A549 (cell line): Measurements from ENCODE around the gene RABGAP1. TPM values are rescaled to one million over a fixed set of nuclear protein-coding genes. Genes with fewer than 3 reads are reported as not detected.
A peak's percentile ranks its signal among the peaks of the same experiment; 100 is the strongest.

Experiments
- ATAC-seq, 2 experiments: fragments of 200-7000 bp in 1 of 2; fragments of >200 bp in 1 of 2; cut with Nextera tagmentation in 1 of 2; cut with Tn5 transposase in 1 of 2; 3 replicates each; pipeline versions ENCODE4 v1.8.0 to v1.9.1; 2018 to 2020; ENCODE audit warnings: mild to moderate bottlenecking in 1 of 2, moderate library complexity in 1 of 2
- CTCF ChIA-PET: fragments of 300-600 bp; sonication (Branson Sonifier 250); formaldehyde crosslinking; extraction: SDS; loops from one replicate; lab custom pipeline; 2021; ENCODE audit warnings: antibody characterized with exemption, inconsistent platforms; lab: Yijun Ruan, JAX
- POLR2A ChIA-PET: fragments of 350-600 bp; formaldehyde crosslinking; extraction: SDS; loops from one replicate; lab custom pipeline; 2021; ENCODE audit warnings: antibody characterized with exemption, inconsistent platforms; lab: Yijun Ruan, JAX
- DNase-seq, 2 experiments: peaks; one replicate each; pipeline versions ENCODE4 v3.0.0 to v3.0.0-alpha.2; 2011 to 2016; ENCODE audit warnings: low read depth in 1 of 2, low spot score in 1 of 2
- FAIRE-seq: peaks from 2 replicates; lab custom pipeline; 2011; peaks lifted over from hg19 to GRCh38; lab: Jason Lieb, UNC
- H3K27ac ChIP-seq, 2 experiments: fragments of >200 bp; sonication (Bioruptor Twin); formaldehyde crosslinking; 3 replicates each; pipeline ENCODE4 v1.5.1; 2016 to 2017
- H3K4me1 ChIP-seq: fragments of >200 bp; sonication (Bioruptor Twin); formaldehyde crosslinking; 3 replicates; pipeline ENCODE4 v1.6.1; 2016
- H3K4me2 ChIP-seq: fragments of >200 bp; sonication (Bioruptor Twin); formaldehyde crosslinking; 3 replicates; pipeline ENCODE4 v1.6.1; 2016
- H3K4me3 ChIP-seq: fragments of >200 bp; sonication (Bioruptor Twin); formaldehyde crosslinking; 3 replicates; pipeline ENCODE4 v1.5.1; 2016
- H3K9me3 ChIP-seq: fragments of >200 bp; sonication (Bioruptor Twin); formaldehyde crosslinking; 3 replicates; pipeline ENCODE4 v1.6.1; 2016
- ATOH8 ChIP-seq: fragments of 250-450 bp; sonication (Bioruptor Pico); IDR thresholded peaks from 2 replicates; pipeline ENCODE4 v1.5.0; 2020; ENCODE audit warnings: low read depth, mild to moderate bottlenecking, moderate library complexity
- CBX8 ChIP-seq: fragments of 200-600 bp; sonication (generic); IDR thresholded peaks from 2 replicates; pipeline ENCODE4 v1.6.1; 2016
- CHD4 ChIP-seq: fragments of 200-600 bp; sonication (generic); IDR thresholded peaks from 2 replicates; pipeline ENCODE4 v1.6.1; 2016; ENCODE audit warnings: antibody characterized with exemption, mild to moderate bottlenecking, borderline replicate concordance
- CTCF ChIP-seq: fragments of >200 bp; sonication (Bioruptor Twin); formaldehyde crosslinking; IDR thresholded peaks from 3 replicates; pipeline ENCODE4 v1.5.1; 2016
- E2F6 ChIP-seq: IDR thresholded peaks from 2 replicates; pipeline ENCODE4 v1.6.1; 2012; ENCODE audit warnings: low read depth, borderline replicate concordance
- ESRRA ChIP-seq: fragments of 150-350 bp; IDR thresholded peaks from 2 replicates; pipeline ENCODE4 v1.6.1; 2014; ENCODE audit warnings: mild to moderate bottlenecking, low read length, borderline replicate concordance
- FOSL2 ChIP-seq, 2 experiments: fragments of 450-650 bp in 1 of 2; fragments of >200 bp in 1 of 2; sonication (Bioruptor Twin) in 1 of 2; formaldehyde crosslinking; IDR thresholded peaks; 2 replicates each; pipeline versions ENCODE4 v1.5.0 to v1.6.1; 2016 to 2020; ENCODE audit warnings: mild to moderate bottlenecking in 1 of 2, moderate library complexity in 1 of 2
- FOXS1 ChIP-seq: fragments of 250-450 bp; sonication (Bioruptor Pico); IDR thresholded peaks from 2 replicates; pipeline ENCODE4 v1.5.0; 2020; ENCODE audit warnings: mild to moderate bottlenecking, moderate library complexity
- HES2 ChIP-seq: fragments of >200 bp; sonication (Bioruptor Twin); formaldehyde crosslinking; IDR thresholded peaks from 2 replicates; pipeline ENCODE4 v1.6.1; 2016
- HOXB13 ChIP-seq: fragments of 250-450 bp; sonication (Bioruptor Pico); IDR thresholded peaks from 2 replicates; pipeline ENCODE4 v1.5.0; 2020; ENCODE audit warnings: low read depth, mild to moderate bottlenecking, moderate library complexity
- HOXB5 ChIP-seq: fragments of 250-450 bp; sonication (Bioruptor Pico); IDR thresholded peaks from 2 replicates; pipeline ENCODE4 v1.5.0; 2020; ENCODE audit warnings: mild to moderate bottlenecking, moderate library complexity
- MAFK ChIP-seq: fragments of 450-650 bp; IDR thresholded peaks from 2 replicates; pipeline ENCODE4 v1.6.1; 2014; ENCODE audit not compliant: partially characterized antibody
- MAZ ChIP-seq: fragments of 150-350 bp; IDR thresholded peaks from 2 replicates; pipeline ENCODE4 v1.6.1; 2014; ENCODE audit warnings: antibody characterized with exemption, low read depth, low read length, borderline replicate concordance
- NFE2L2 ChIP-seq: fragments of 150-350 bp; conservative IDR thresholded peaks from 2 replicates; pipeline ENCODE4 v1.6.1; 2014; ENCODE audit warnings: low read length
- NPAS2 ChIP-seq: fragments of 250-450 bp; sonication (Bioruptor Pico); IDR thresholded peaks from 2 replicates; pipeline ENCODE4 v1.8.0; 2022; ENCODE audit warnings: mild to moderate bottlenecking, moderate library complexity, borderline replicate concordance
- NR3C1 ChIP-seq: fragments of >200 bp; sonication (Bioruptor Twin); formaldehyde crosslinking; IDR thresholded peaks from 3 replicates; pipeline ENCODE4 v1.6.1; 2017
- PBX3 ChIP-seq: IDR thresholded peaks from 2 replicates; pipeline ENCODE4 v1.6.1; 2012
- WGBS: methylation state at CpG from one replicate; pipeline ENCODE4 v1.1.6; 2017; ENCODE audit errors: missing lambda C conversion rate; 5-methylcytosine and 5-hydroxymethylcytosine counted together
- polyA plus RNA-seq, 4 experiments: library from polyadenylated mRNA; depleted of rRNA in 3 of 4; stranded (reverse); fragments of >200 nt; fragmentation: RNase III in 1 of 4; extraction: RNeasy Plus Mini Kit Qiagen cat#74134 plus additional on column Dnase treatment in 1 of 4; gene quantifications; 2 replicates in 3 of 4; 3 replicates in 1 of 4; pipeline ENCODE4 v1.2.3, GENCODE V29; 2011 to 2017

RABGAP1 gene
- polyA plus RNA-seq, 2 of the 4 experiments (the other 2 are of a cell fraction): 17.5 to 39.9 TPM

- DNase-seq (no peak), ATAC-seq (peak in 1 of 2 experiments; percentile 23; a peak in 1 of 6 replicates), FAIRE-seq (no peak)
- WGBS: 57% methylated on average over 2 of the region's 2 CpGs
- H3K9me3 ChIP-seq: no peaks in the 10 kb centered on the region
- H3K27ac ChIP-seq: no peak overlapping the region
- ChIA-PET POLR2A (no interaction called here), CTCF (interaction anchor here (1.1 to 6.7 kb wide), 6 partner anchors 8 to 263 kb away, joined by 3 to 54 read pairs (median 28); partner anchors contain the start of gene CRB2)
- no peaks in the 10 kb centered on the region for H3K4me1 ChIP-seq
- H3K4me2 ChIP-seq: no peak overlapping the region
- H3K4me3 ChIP-seq: no peak overlapping the region
- TF ChIP-seq NR3C1 (no peak), CTCF (peak; percentile 34)
These were observed 150.6 kb downstream of the RABGAP1 start for GRCh38 chr9:123091459-123091858.

GRCh38 chr9:123093141-123093540 is 152.3 kb downstream of the RABGAP1 start:
- FAIRE-seq (no peak), ATAC-seq (no peak), DNase-seq (no peak)
- POLR2A ChIA-PET: no interaction called here
- 90% methylated on average over 3 of the region's 3 CpGs for WGBS
- TF ChIP-seq CTCF (no peak), CHD4 (no peak), PBX3 (no peak), HES2 (no peak), NFE2L2 (no peak), ATOH8 (CRISPR knock-in tag) (no peak), MAFK (no peak), FOXS1 (no peak), FOSL2 (IDR thresholded peaks at IDR 0.05) (no peak), FOSL2 (CRISPR knock-in tag; IDR thresholded peaks at IDR 0.05) (no peak), E2F6 (no peak), NPAS2 (CRISPR knock-in tag) (no peak), HOXB5 (CRISPR knock-in tag) (no peak), CBX8 (no peak), HOXB13 (CRISPR knock-in tag) (no peak), MAZ (no peak), ESRRA (no peak)
- Histone ChIP-seq H3K4me3 (no peak overlapping the region), H3K27ac (no peak overlapping the region), H3K9me3 (no peaks in the 10 kb centered on the region), H3K4me2 (no peak overlapping the region), H3K4me1 (no peaks in the 10 kb centered on the region)
- CTCF ChIA-PET: interaction anchor here (1.1 to 6.7 kb wide), 7 partner anchors 10 to 293 kb away, joined by 3 to 54 read pairs (median 20); partner anchors contain the start of gene CRB2
